Ecto neural progenitor cell (in vitro differentiated cells): Measurements from ENCODE around the gene GABRE.
A peak's percentile ranks its signal among the peaks of the same experiment; 100 is the strongest.

Experiments
- DNase-seq: peaks from one replicate; pipeline ENCODE4 v3.0.0-alpha.2; 2018; ENCODE audit warnings: low spot score

GABRE gene

GRCh38 chrX:151974336-151975227, at the start of gene GABRE:
GABRE (minus strand) TSS chrX:151974676; CDS start chrX:151974625, 51 bp downstream.
- DNase-seq, result peak; percentile 63

GRCh38 chrX:152020888-152021287, 46.4 kb upstream of the GABRE start:
- no peak for DNase-seq

DNA sequence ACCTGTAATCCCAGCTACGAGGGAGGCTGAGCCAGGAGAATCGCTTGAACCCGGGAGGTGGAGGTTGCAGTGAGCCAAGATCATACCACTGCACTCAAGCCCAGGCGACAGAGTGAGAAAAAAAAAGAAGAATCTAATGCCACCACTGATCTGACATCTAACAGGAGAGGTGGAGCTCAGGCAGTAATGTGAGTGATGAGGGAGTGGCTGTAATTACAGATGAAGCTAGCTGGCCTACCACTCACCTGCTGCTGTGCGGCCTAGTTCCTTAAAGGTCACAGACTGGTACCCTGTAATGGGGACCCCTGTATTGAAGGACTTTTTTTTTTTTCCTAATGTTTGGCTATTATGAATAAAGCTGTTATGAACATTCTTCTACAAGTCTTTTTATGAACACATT, 25.3 kb upstream of the GABRE start:
- DNase-seq, result no peak

DNA sequence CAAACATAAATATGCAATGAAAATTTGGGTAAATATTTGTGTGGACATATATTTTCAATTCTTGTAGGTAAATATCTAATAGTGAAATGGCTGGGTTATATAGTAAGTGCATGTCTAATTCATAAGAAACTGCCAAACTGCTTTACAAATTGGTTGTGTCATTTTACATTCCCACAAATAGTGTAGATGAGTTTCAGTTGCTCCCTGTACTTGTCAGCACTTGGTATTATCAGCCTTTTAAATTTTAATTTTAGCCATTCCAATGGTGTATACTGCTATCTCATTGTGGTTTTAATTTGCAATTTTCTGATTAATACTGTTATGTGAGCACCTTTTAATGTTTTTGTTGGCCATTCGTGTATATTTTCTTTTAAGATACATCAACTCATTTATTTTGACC, 23.1 kb upstream of the GABRE start:
- no peak for DNase-seq

DNA sequence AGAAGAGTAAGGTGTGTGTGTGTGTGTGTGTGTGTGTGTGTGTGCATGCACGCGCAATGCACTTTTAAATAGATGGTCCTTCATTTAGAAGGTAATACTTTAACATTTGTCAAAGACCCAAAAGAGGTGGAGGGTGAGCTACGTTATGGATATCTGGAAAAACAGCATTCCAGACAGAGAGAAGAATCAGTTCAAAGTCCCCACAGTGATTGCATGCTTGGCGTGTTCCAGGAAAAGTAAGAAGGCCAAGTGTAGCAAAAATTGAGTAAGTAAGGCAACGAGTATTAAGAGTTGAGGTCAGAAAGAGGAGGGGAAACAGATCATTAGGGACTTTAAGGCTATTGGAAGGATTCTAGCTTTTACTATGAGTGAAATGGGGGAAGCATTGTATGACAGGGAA, 21.9 kb upstream of the GABRE start:
- no peak for DNase-seq

DNA sequence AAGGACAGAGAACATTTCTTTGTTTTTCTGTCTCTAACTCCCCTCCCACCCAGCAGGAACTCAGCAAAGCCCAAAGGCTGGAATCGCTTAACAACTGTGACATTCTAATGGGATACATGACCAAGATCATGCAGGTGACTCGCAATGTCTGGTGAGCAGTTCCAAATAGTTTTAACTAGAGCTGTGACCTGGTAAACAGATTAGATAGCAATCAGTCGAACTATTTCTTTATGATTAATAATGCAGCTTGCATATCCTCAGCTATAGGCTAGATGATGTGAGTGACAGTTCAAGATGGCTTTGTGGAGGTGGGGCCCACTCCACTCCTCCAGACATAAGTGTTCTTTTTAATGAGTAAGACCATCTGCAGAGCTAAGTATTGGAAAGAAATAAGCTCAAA, 20.0 kb upstream of the GABRE start:
- DNase-seq, result no peak

GRCh38 chrX:151988706-151989299, 14.3 kb upstream of the GABRE start:
- no peak for DNase-seq

GRCh38 chrX:151987108-151987507, 12.6 kb upstream of the GABRE start:
- DNase-seq, result no peak

GRCh38 chrX:151985955-151986354, 11.5 kb upstream of the GABRE start:
- no peak for DNase-seq

DNA sequence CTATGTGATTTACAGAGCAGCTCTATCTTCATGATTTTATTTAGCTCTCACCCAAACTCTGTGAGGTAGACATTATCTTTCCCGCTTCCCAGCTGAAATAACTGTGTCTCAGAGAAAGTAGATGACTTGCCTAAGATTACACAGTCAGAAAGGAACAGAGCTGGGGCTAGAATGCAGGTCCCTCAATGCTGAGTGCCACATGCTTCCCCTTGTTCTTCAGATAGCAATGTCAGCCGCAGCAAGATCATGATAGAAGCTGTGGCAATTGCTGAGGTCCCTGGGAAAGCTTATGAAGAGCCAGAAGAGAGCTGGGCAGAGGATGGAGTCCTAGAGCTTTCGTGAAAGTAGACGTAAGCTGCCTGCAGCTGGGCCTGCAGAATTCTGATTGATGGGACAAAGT, 11.1 kb upstream of the GABRE start:
- no peak for DNase-seq

GRCh38 chrX:151984902-151985301, 10.4 kb upstream of the GABRE start:
- DNase-seq, result no peak

GRCh38 chrX:151984328-151984727, 9.9 kb upstream of the GABRE start:
- no peak for DNase-seq

- no peak for DNase-seq
Observed at GRCh38 chrX:151983186-151983585, 8.7 kb upstream of the GABRE start.

GRCh38 chrX:151982222-151982621, 7.7 kb upstream of the GABRE start:
- no peak for DNase-seq

- DNase-seq, result no peak
Observed at GRCh38 chrX:151981129-151981528, 6.7 kb upstream of the GABRE start.

GRCh38 chrX:151977923-151978322, 3.4 kb upstream of the GABRE start:
- DNase-seq, result no peak

DNA sequence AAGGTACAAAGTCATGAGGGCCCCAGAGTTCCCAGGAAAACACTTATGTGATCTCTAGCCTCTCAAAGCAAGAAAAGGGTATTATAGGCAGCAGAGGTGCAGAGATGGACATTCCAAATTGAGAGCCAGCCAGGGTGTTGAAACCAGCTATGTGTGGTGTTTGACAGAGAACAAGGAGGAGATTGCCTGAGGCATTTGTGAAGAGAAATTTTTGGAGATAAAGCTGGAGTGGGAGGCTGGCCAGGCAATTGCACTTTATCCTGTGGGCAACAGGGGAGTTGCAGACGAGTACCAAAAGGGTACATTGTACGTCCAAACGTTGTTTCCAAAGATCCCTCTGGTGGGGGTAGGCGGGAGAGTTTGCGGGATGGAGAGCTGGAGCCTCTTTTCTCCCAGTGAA, 2.5 kb upstream of the GABRE start:
- DNase-seq, result no peak

DNA sequence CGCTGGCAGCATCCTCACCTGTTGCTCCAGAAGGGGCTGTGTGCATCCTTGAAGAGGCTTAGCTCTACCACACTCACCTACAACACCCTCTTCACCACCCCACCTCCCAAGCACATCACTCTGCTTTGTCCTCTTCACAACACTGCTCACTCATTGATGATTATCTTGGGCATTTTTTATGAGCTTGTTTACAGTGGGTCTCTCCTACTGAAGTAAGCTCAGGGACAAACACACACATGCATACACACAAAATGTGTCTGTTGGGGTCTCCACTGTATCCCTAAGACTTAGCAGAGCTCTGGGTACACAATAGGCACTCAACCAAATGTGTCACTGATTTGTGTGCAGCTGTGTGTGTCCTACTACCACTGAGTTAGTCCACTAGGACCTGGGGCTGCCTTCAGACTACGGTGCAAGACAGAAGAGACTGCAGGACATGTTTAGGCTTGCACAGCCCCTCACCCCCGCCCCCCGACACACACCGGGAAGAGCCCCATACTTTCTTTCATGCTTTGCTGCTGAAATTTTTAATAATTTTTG, 1.3 kb upstream of the GABRE start:
- DNase-seq, result no peak

DNA sequence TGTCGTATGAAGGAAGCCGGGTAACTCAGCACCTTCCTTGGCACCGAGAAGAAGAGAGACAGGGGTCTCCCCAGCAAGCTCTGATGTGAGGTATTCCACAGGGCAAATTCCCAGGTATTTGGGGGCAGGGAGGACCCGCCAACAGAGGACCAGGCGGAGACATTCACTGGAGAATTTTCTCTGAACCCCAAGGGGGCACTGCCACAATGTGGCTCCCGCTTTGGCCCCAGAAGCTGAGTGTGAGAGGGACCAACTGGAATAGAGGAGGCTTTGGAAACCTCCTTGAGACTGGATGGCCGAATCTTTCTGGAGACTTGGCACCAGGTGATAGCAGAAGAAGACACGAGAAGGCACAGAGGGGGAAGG, 735 bp upstream of the GABRE start:
- DNase-seq, result no peak

DNA sequence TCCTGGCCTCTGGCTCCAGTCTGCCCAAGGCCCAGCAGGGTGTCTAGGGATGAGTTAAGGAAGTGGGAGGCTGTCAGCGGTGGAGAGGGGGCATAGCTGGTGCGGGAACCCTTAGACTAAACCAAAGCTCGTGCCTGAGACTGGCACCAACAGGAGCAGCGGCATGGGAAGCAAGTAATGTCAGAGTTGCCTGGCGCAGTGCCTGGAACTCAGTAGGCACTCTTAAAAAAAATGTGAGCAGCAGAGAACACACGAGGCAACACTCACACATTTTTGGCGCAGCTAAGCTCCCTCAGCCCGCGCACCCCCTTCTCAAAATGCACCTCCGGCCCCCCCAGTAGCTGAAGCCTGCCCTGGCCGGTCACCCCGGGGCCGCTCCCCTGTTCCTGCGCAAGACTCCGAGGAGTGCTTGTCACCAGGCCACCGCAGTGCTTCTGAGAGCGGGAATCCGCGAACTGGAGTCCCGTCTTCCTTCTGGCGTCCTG, 583 bp downstream of the GABRE start:
- peak; percentile 48 for DNase-seq

GRCh38 chrX:151973060-151973661, 1.3 kb downstream of the GABRE start:
- DNase-seq, result no peak

GRCh38 chrX:151970661-151971060, 3.8 kb downstream of the GABRE start:
- DNase-seq, result no peak

DNA sequence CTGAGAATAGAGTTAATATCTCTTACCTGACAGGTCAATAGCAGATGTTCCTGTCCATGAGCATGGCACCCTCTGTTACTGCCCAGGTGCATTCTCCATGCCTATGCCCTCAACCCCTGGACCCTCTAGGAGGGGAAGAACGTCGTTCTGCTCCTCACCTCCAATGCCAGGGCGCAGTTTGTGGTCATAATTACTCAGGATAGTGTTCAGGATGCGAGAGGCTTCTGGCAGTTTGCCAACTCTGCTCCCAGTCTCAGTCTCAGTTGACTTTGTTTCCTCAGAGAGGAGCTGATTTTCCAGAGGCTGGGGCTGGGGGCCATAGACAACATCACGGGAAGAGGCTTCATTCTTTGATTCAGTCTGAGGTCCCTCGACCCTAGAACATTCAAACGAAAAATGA, 4.4 kb downstream of the GABRE start:
- no peak for DNase-seq
